WTC11 (cell line): Measurements from ENCODE around the gene STARD13. TPM values are rescaled to one million over a fixed set of nuclear protein-coding genes. Genes with fewer than 3 reads are reported as not detected.

Experiments
- ATAC-seq: fragments of 200-7000 bp; cut with Tn5 transposase; 2 replicates; pipeline ENCODE4 v1.10.0; 2021; ENCODE audit warnings: mild to moderate bottlenecking, moderate library complexity
- CTCF ChIA-PET: fragments of 300-600 bp; sonication (Branson Sonifier 250); formaldehyde crosslinking; loops from one replicate; lab custom pipeline; 2021; ENCODE audit warnings: antibody characterized with exemption; lab: Charles Lee
- POLR2A ChIA-PET: fragments of 350-600 bp; sonication (Branson Sonifier 250); formaldehyde crosslinking; loops from one replicate; lab custom pipeline; 2021; ENCODE audit warnings: antibody characterized with exemption; lab: Charles Lee
- DNase-seq: peaks from one replicate; pipeline ENCODE4 v3.0.0; 2021; ENCODE audit warnings: low spot score
- H3K27ac Mint-ChIP-seq: 2 replicates; pipeline ENCODE4 v1.8.0; 2021; ENCODE audit warnings: mixed read lengths
- H3K27me3 Mint-ChIP-seq: 2 replicates; pipeline ENCODE4 v1.8.0; 2021; ENCODE audit warnings: low read depth, mild to moderate bottlenecking, moderate library complexity, mixed read lengths
- H3K36me3 Mint-ChIP-seq: 2 replicates; pipeline ENCODE4 v1.8.0; 2021; ENCODE audit warnings: mixed read lengths
- H3K4me1 Mint-ChIP-seq: 2 replicates; pipeline ENCODE4 v1.8.0; 2022; ENCODE audit warnings: mixed read lengths
- H3K4me3 Mint-ChIP-seq: 2 replicates; pipeline ENCODE4 v1.8.0; 2021; ENCODE audit warnings: mild to moderate bottlenecking, moderate library complexity, mixed read lengths
- H3K9me3 Mint-ChIP-seq: 2 replicates; pipeline ENCODE4 v1.8.0; 2021; ENCODE audit warnings: mixed read lengths
- ATF1 ChIP-seq: sonication (generic); formaldehyde crosslinking; IDR thresholded peaks from 2 replicates; pipeline ENCODE4 v1.8.1; 2023; ENCODE audit warnings: mild to moderate bottlenecking, moderate library complexity, missing genetic modification reagents
- CREM ChIP-seq: sonication (generic); formaldehyde crosslinking; IDR thresholded peaks from 2 replicates; pipeline ENCODE4 v1.8.1; 2022; ENCODE audit warnings: mild to moderate bottlenecking, missing genetic modification reagents, moderate library complexity
- E2F4 ChIP-seq: sonication (generic); formaldehyde crosslinking; IDR thresholded peaks from 2 replicates; pipeline ENCODE4 v1.8.1; 2022; ENCODE audit warnings: low read depth, mild to moderate bottlenecking, moderate library complexity, missing genetic modification reagents, borderline replicate concordance
- FOXJ3 ChIP-seq: sonication (generic); formaldehyde crosslinking; IDR thresholded peaks from 2 replicates; pipeline ENCODE4 v1.9.0; 2021; ENCODE audit warnings: missing genetic modification reagents, mild to moderate bottlenecking, borderline replicate concordance
- GABPB1 ChIP-seq: sonication (generic); formaldehyde crosslinking; IDR thresholded peaks from 2 replicates; pipeline ENCODE4 v1.8.1; 2023; ENCODE audit warnings: mild to moderate bottlenecking, missing genetic modification reagents
- GRHL2 ChIP-seq: fragments of 250-450 bp; sonication (Bioruptor Pico); IDR thresholded peaks from 2 replicates; pipeline ENCODE4 v1.8.0; 2022; ENCODE audit warnings: mild to moderate bottlenecking, moderate library complexity; ENCODE audit not compliant: insufficient replicate concordance, severe bottlenecking
- HMGA2 ChIP-seq: fragments of 250-450 bp; sonication (Bioruptor Pico); IDR thresholded peaks from 2 replicates; pipeline ENCODE4 v1.4.0; 2021; ENCODE audit warnings: mild to moderate bottlenecking, moderate library complexity
- IRF2 ChIP-seq: sonication (generic); formaldehyde crosslinking; IDR thresholded peaks from 2 replicates; pipeline ENCODE4 v1.8.0; 2022; ENCODE audit warnings: low read depth, missing genetic modification reagents, borderline replicate concordance
- KAT7 ChIP-seq: sonication (generic); formaldehyde crosslinking; IDR thresholded peaks from 2 replicates; pipeline ENCODE4 v1.8.1; 2023; ENCODE audit warnings: missing genetic modification reagents, mild to moderate bottlenecking, borderline replicate concordance
- MXD4 ChIP-seq: fragments of 250-450 bp; sonication (Bioruptor Pico); IDR thresholded peaks from 2 replicates; pipeline ENCODE4 v1.8.0; 2021; ENCODE audit warnings: mild to moderate bottlenecking, moderate library complexity, borderline replicate concordance
- NFATC4 ChIP-seq: fragments of 250-450 bp; sonication (Bioruptor Pico); IDR thresholded peaks from 2 replicates; pipeline ENCODE4 v1.9.0; 2021; ENCODE audit warnings: mild to moderate bottlenecking
- NFE2L1 ChIP-seq: sonication (generic); formaldehyde crosslinking; IDR thresholded peaks from 2 replicates; pipeline ENCODE4 v1.8.1; 2023; ENCODE audit warnings: missing genetic modification reagents
- PRDM15 ChIP-seq: sonication (generic); formaldehyde crosslinking; IDR thresholded peaks from 2 replicates; pipeline ENCODE4 v1.8.0; 2022; ENCODE audit warnings: missing genetic modification reagents
- SOX15 ChIP-seq: fragments of 250-450 bp; sonication (Bioruptor Pico); IDR thresholded peaks from 2 replicates; pipeline ENCODE4 v1.9.0; 2021; ENCODE audit warnings: mild to moderate bottlenecking
- TEAD4 ChIP-seq: sonication (generic); formaldehyde crosslinking; IDR thresholded peaks from 2 replicates; pipeline ENCODE4 v1.8.0; 2022; ENCODE audit warnings: mild to moderate bottlenecking, missing genetic modification reagents
- USF2 ChIP-seq: sonication (generic); formaldehyde crosslinking; IDR thresholded peaks from 2 replicates; pipeline ENCODE4 v1.8.1; 2023; ENCODE audit warnings: mild to moderate bottlenecking, missing genetic modification reagents, moderate library complexity
- ZNF232 ChIP-seq: sonication (generic); formaldehyde crosslinking; IDR thresholded peaks from 2 replicates; pipeline ENCODE4 v1.8.0; 2022; ENCODE audit warnings: mild to moderate bottlenecking, missing genetic modification reagents
- total RNA-seq: library from RNA; stranded (reverse); gene quantifications from 3 replicates; pipeline ENCODE4 v1.2.3, GENCODE V29; 2021
- TF ChIP-seq, protein P1 (sequence below): fragments of 200-600 bp; IDR thresholded peaks from 2 replicates; pipeline ENCODE4 v1.8.0; 2022; ENCODE audit warnings: antibody characterized with exemption
- TF ChIP-seq, protein P2 (sequence below): fragments of 250-450 bp; sonication (Bioruptor Pico); IDR thresholded peaks from 2 replicates; pipeline ENCODE4 v2.1.2; 2022; ENCODE audit warnings: mild to moderate bottlenecking, moderate library complexity

STARD13 gene
- total RNA-seq, 1 experiment from 2014 or later = 4.4 TPM

- POLR2A ChIA-PET = no interaction called here
- H3K4me3 Mint-ChIP-seq = no peak overlapping the region
- H3K27me3 Mint-ChIP-seq = no peaks in the 10 kb centered on the region
- peaks cover 4% of the 10 kb centered on the region; the same call in 1 of the 2 replicates for H3K9me3 Mint-ChIP-seq
- DNase-seq (no peak), ATAC-seq (no peak)
- peaks cover 8% of the 10 kb centered on the region; the same call in 1 of the 2 replicates for H3K4me1 Mint-ChIP-seq
- H3K27ac Mint-ChIP-seq = no peak overlapping the region
- CTCF ChIA-PET = no interaction called here
- TF ChIP-seq KAT7 (CRISPR knock-in tag) = no peak
- no peak for TF ChIP-seq GABPB1 (CRISPR knock-in tag)
- TF ChIP-seq, protein P1, sequence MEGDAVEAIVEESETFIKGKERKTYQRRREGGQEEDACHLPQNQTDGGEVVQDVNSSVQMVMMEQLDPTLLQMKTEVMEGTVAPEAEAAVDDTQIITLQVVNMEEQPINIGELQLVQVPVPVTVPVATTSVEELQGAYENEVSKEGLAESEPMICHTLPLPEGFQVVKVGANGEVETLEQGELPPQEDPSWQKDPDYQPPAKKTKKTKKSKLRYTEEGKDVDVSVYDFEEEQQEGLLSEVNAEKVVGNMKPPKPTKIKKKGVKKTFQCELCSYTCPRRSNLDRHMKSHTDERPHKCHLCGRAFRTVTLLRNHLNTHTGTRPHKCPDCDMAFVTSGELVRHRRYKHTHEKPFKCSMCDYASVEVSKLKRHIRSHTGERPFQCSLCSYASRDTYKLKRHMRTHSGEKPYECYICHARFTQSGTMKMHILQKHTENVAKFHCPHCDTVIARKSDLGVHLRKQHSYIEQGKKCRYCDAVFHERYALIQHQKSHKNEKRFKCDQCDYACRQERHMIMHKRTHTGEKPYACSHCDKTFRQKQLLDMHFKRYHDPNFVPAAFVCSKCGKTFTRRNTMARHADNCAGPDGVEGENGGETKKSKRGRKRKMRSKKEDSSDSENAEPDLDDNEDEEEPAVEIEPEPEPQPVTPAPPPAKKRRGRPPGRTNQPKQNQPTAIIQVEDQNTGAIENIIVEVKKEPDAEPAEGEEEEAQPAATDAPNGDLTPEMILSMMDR = no peak
- no peak for TF ChIP-seq PRDM15 (CRISPR knock-in tag)
- TF ChIP-seq NFATC4 (CRISPR knock-in tag) = no peak
- no peak for TF ChIP-seq SOX15
- TF ChIP-seq, protein P2, sequence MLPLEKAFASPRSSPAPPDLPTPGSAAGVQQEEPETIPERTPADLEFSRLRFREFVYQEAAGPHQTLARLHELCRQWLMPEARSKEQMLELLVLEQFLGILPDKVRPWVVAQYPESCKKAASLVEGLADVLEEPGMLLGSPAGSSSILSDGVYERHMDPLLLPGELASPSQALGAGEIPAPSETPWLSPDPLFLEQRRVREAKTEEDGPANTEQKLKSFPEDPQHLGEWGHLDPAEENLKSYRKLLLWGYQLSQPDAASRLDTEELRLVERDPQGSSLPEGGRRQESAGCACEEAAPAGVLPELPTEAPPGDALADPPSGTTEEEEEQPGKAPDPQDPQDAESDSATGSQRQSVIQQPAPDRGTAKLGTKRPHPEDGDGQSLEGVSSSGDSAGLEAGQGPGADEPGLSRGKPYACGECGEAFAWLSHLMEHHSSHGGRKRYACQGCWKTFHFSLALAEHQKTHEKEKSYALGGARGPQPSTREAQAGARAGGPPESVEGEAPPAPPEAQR (CRISPR knock-in tag) = no peak
- TF ChIP-seq CREM (CRISPR knock-in tag) = no peak
- TF ChIP-seq IRF2 = no peak
- no peak for TF ChIP-seq HMGA2
- TF ChIP-seq E2F4 (CRISPR knock-in tag) = no peak
- no peak for TF ChIP-seq GRHL2
- TF ChIP-seq NFE2L1 (CRISPR knock-in tag) = no peak
- TF ChIP-seq ZNF232 (CRISPR knock-in tag) = no peak
- TF ChIP-seq MXD4 (CRISPR knock-in tag) = no peak
- TF ChIP-seq TEAD4 (CRISPR knock-in tag) = no peak
- TF ChIP-seq USF2 (CRISPR knock-in tag) = no peak
- TF ChIP-seq ATF1 = no peak
- no peak for TF ChIP-seq FOXJ3 (CRISPR knock-in tag)
- H3K36me3 Mint-ChIP-seq = no peaks in the 10 kb centered on the region
Observed at GRCh38 chr13:33312861-33313212, 27.3 kb upstream of the STARD13 start.
